ENCODE measurements around the gene KHNYN.
A peak's percentile ranks its signal among the peaks of the same experiment; 100 is the strongest.
"Not testable (repeated sequence)": the region's sequence is repeated elsewhere in the genome, so short reads cannot be mapped to it uniquely, and the experiment has no call there.

KHNYN gene

DNA sequence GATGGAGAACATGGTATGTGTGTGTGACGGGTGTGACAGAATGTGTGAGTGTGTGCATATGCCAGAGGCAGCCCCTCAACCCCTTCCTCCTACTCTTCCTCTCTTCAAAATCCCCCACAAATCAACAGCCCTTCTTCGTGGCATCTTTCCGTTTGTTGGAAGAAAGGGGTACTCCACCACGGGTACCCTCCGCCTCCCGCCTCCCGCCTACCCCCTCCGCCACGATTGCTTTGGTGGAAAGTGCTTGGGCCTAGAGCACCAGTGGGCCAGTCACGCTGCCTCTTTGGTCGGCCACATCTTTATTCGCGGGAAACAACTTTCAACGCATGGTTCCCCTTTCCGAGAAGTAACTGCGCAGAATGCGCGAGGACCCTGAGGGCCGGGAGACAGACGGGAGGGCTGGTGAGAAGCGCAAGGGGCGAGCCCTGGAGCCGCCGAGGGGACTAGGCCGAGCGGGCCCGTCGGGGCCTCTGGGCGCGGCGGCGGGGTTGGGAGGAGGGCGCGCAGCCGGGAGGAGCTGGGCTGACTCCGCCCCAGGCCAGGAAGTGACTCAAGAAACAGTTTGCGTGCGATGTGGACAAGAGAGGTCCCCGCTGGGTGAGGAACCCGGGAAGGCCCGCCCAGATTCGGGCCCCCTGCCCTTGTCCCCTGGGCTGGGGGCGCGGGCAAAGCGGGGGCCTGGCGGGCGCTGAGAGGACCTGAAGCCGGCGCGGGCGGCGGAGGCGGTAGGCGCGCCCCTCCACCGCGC lies at the start of gene KHNYN, which contains the start of gene CBLN3:
TSS of gene KHNYN (plus strand) at position 560 of the 748 bp plus-strand sequence. CDS start 777 bp downstream, outside the sequence.
TSS of gene CBLN3 (minus strand) at position 274 of the 748 bp plus-strand sequence. CDS start 614 bp downstream, outside the sequence.
- Histone ChIP-seq H3K4me1 (ENCODE audit: insufficient read depth, low read length) (peaks cover 9% of the 10 kb centered on the region), H3K9me3 (ENCODE audit: control insufficient read depth, insufficient read depth, low read length) (no peaks in the 10 kb centered on the region)

DNA sequence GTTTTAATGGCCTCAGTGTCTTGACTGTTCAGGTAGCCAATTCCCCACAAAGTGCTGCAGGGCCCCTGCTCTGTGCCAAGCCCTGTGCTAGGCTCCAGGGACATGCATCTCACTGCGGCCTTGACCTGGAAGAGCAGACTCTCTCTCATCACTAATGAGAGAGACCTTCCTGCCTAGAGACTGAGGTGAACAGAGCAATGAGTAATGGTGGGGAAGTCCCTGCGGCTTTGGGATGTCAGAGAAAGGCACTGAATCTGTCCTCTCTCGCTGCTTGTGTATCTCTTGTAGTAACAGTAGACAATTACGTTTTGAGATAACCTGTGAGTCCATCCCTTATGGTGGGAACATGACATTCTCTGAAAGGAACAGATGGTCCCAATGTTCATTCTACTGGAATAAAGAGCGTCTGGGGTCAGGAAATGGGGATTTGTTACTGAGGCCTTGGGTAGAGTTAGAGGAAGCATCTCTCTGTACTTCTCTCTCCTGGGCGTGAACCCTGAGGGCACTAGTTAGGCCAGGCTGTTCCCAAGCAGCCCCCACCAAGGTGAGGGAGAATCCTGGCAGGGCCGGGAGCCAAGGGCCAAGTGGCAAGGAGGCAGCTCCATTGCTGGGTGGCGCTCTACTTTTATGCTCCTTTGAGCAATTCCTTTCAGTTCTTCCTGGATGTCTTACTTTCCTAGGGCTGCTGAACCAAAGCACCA lies 48.2 kb upstream of the KHNYN start:
- Histone ChIP-seq H3K9ac (ENCODE audit: low read depth, low read length) (no peak overlapping the region), H3K4me1 (ENCODE audit: insufficient read depth, low read length) (peaks cover 29% of the 10 kb centered on the region), H3K9me3 (ENCODE audit: control insufficient read depth, insufficient read depth, low read length) (no peaks in the 10 kb centered on the region), H3K36me3 (ENCODE audit: insufficient read depth, low read length) (no peaks in the 10 kb centered on the region)

More for the DNA sequence above, at the start of gene KHNYN, which contains the start of gene CBLN3:
- H3K36me3 ChIP-seq (ENCODE audit: insufficient read depth, low read length): no peaks in the 10 kb centered on the region
- peak within 1 kb of the TSS; percentile 83 for H3K9ac ChIP-seq (ENCODE audit: low read depth, low read length)

DNA sequence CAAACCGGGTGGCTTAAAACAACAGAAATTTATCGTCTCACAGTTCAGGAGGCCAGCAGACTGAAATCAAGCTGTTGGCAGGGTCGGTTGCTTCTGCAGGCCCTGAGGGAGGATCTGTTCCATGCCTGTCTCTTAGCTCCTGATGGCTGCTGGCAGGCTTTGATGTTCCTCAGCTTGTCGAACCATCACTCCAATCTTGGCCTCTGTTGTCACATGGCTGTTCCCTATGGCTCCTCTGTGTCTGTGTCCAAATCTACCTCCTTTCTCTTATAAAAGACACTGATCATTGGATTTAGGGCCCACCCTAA lies 47.7 kb upstream of the KHNYN start:
- peaks cover 25% of the 10 kb centered on the region for H3K4me1 ChIP-seq (ENCODE audit: insufficient read depth, low read length)
- H3K36me3 ChIP-seq (ENCODE audit: insufficient read depth, low read length): no peaks in the 10 kb centered on the region
- H3K9ac ChIP-seq (ENCODE audit: low read depth, low read length): no peak overlapping the region
- H3K9me3 ChIP-seq (ENCODE audit: control insufficient read depth, insufficient read depth, low read length): no peaks in the 10 kb centered on the region

DNA sequence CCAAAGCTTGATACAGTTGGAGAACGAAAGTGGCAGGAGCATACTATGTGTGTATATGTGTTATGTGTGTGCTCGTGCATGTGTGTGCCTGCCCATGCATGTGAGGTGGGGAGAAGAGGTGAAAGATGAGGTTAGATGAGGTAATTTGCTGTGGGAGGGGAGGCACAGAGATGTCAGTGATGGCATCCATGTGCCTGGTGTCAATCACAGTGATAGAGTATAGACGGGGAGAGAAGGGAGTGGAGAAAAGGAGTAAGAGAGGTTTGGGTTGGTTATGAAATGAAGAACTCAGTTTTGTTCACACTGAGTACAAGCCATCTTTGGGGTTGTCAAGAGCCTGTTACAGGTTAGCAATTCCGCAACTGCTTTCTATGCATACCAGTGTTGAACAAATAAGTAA lies 45.6 kb upstream of the KHNYN start:
- Histone ChIP-seq H3K9me3 (ENCODE audit: control insufficient read depth, insufficient read depth, low read length) (no peaks in the 10 kb centered on the region), H3K4me1 (ENCODE audit: insufficient read depth, low read length) (peaks cover 27% of the 10 kb centered on the region), H3K36me3 (ENCODE audit: insufficient read depth, low read length) (no peaks in the 10 kb centered on the region), H3K9ac (ENCODE audit: low read depth, low read length) (no peak overlapping the region)

DNA sequence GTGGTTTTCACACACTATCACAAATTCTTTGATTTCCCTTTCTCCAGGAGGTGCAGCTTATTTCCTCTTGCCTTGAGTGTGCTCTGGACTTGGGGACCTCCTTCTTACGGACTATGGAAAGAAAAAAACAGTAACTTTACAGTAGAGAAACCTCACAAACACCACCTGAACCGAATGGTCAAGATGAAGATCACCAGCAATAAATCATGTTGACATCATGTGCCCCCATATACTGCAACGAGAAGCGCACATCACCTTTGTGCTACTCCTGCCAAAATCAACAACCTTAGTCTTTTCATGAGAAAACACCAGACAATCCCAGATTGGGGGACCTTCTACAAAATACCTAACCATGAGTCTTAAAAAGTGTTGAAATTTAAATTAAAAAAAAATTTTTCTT lies 44.2 kb upstream of the KHNYN start:
- H3K4me1 ChIP-seq (ENCODE audit: insufficient read depth, low read length): peaks cover 24% of the 10 kb centered on the region
- H3K9ac ChIP-seq (ENCODE audit: low read depth, low read length): no peak overlapping the region
- no peaks in the 10 kb centered on the region for H3K36me3 ChIP-seq (ENCODE audit: insufficient read depth, low read length)
- no peaks in the 10 kb centered on the region for H3K9me3 ChIP-seq (ENCODE audit: control insufficient read depth, insufficient read depth, low read length)

DNA sequence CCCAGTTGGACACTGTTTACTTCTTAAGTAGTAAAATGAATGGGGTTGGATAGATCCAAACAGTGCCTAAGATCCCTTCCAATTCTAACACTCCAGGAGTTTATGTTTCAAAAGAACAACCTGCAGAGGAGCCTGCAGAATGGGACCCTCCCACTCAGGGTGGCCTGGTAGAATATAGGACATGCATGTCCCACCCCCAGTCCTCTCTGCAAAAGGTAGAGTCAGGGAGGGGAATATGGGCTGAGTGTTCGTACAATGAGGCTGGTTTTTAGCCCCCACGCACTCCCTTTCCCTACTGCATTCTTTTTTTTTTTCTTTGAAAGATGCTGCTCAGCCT lies 42.8 kb upstream of the KHNYN start:
- no peaks in the 10 kb centered on the region for H3K36me3 ChIP-seq (ENCODE audit: insufficient read depth, low read length)
- H3K9ac ChIP-seq (ENCODE audit: low read depth, low read length): no peak overlapping the region
- H3K9me3 ChIP-seq (ENCODE audit: control insufficient read depth, insufficient read depth, low read length): no peaks in the 10 kb centered on the region
- H3K4me1 ChIP-seq (ENCODE audit: insufficient read depth, low read length): peaks cover 11% of the 10 kb centered on the region; the same call in 1 of the 2 replicates

DNA sequence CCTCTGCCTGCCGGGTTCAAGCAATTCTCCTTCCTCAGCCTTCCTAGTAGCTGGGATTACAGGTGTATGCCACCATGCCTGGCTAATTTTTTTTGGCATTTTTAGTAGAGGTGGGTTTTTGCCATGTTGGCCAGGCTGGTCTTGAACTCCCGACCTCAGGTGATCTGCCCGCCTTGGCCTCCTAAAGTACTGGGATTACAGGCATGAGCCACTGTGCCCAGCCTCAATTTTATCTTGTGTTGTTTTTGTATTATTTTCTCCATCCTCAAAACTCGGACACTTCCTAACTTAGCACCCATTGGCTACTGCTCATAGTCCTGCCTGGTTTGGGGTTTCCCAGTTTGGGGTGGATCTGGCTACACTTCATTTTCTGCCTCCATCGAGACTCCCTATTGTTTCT lies 42.2 kb upstream of the KHNYN start:
- H3K9ac ChIP-seq (ENCODE audit: low read depth, low read length); H3K36me3 ChIP-seq (ENCODE audit: insufficient read depth, low read length); H3K9me3 ChIP-seq (ENCODE audit: control insufficient read depth, insufficient read depth, low read length): not testable (repeated sequence)
- peaks cover 14% of the 10 kb centered on the region; the same call in 1 of the 2 replicates for H3K4me1 ChIP-seq (ENCODE audit: insufficient read depth, low read length)

DNA sequence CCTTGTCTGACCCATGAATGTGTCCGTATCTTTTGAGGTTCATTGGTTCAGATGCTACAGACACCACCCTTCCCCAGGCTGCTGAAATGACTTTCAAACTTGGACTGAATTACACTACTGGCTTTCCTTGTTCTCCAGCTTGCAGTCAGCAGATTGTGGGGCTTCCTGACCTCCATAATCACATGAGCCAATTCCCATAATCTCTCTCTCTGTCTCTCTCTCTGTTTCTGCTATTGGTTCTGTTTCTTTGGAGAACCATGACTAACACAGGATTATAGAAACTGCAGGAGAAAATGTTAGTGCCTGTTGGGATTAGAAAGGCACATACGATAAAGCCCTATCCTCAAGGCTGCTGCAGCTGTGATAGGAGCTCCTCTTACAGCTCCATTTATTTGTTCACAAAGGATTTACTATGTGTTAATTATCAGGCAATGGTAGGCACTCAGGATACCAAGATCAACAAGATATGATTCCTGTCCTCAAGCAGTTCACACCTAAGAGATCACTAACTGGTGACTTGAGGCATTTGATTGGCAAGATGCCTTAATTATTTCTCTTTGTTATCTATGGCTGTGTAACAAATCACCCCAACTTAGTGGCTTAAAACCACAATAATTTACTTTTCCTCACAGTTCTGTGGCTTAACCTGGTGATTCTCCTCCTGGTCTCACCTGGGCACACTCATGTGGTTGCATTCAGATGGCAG lies 41.1 kb upstream of the KHNYN start:
- Histone ChIP-seq H3K9ac (ENCODE audit: low read depth, low read length) (no peak overlapping the region), H3K9me3 (ENCODE audit: control insufficient read depth, insufficient read depth, low read length) (no peaks in the 10 kb centered on the region), H3K4me1 (ENCODE audit: insufficient read depth, low read length) (peaks cover 18% of the 10 kb centered on the region; the same call in 1 of the 2 replicates), H3K36me3 (ENCODE audit: insufficient read depth, low read length) (no peaks in the 10 kb centered on the region)

DNA sequence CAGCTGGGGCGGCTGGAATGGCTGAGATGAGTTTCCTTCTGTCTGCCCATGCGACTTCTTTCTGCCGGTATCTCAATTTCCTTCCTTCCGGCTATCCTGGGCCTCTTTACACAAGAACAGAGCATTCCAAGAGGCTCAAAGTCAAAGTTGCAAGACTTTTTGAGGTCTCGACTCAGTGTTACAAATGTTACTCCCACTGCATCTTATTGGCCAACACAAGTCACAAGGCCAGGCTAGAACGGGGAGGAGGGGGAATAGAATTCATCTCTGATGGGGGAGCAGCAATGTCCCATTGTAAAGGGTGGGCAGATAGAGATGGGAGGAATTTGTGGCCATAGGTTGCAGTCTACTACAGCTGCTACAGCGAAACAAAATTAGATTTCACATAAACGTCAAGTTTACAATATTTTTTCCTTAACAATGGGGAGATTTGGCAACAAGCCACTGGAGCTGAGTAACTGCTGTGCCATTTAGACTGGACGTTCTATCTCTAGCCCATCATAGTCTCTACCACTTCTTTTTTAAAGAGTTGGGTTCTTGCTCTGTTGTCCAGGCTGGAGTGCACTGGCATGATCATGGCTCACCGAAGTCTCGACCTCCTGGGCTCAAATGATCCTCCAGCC lies 40.4 kb upstream of the KHNYN start:
- Histone ChIP-seq H3K9me3 (ENCODE audit: control insufficient read depth, insufficient read depth, low read length) (no peaks in the 10 kb centered on the region), H3K9ac (ENCODE audit: low read depth, low read length) (no peak overlapping the region), H3K4me1 (ENCODE audit: insufficient read depth, low read length) (peaks cover 18% of the 10 kb centered on the region; the same call in 1 of the 2 replicates), H3K36me3 (ENCODE audit: insufficient read depth, low read length) (no peaks in the 10 kb centered on the region)

DNA sequence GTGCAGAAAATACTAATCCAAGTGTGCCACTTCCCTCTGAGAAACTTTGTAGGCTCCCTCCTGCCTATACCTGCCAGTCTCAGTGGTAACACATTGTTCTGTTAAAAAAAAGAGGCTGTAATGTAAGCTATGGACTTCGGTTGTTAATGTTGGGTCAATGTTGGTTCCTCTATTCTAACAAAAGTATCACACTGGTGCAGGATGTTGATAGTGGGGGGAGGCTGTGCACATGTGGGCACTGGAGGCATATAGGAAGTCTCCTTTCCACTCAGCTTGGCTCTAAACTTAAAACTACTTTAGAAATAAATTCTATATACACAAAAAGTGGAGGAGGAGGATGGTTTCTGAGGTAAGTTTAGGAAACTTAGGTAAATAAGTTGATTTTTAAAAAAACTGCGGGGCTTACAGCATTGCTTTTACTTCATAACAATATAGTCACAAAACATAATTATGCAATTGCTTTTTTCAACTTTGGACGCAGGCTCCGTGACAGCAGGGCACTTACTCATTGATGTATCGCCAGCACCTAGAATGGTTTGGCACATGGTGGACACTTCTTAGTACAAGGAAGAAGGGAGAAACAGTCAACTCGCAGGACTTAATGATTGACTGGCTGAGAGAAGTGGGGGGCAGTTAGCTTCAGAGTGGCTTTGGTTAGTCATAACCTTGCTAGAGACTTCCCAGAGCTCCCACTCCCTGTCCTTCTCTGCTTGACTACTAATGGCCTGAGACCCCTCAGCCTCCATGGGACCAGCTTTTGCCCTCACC lies 38.9 kb upstream of the KHNYN start:
- H3K9ac ChIP-seq (ENCODE audit: low read depth, low read length): no peak overlapping the region
- H3K36me3 ChIP-seq (ENCODE audit: insufficient read depth, low read length): no peaks in the 10 kb centered on the region
- peaks cover 18% of the 10 kb centered on the region; the same call in 1 of the 2 replicates for H3K4me1 ChIP-seq (ENCODE audit: insufficient read depth, low read length)

DNA sequence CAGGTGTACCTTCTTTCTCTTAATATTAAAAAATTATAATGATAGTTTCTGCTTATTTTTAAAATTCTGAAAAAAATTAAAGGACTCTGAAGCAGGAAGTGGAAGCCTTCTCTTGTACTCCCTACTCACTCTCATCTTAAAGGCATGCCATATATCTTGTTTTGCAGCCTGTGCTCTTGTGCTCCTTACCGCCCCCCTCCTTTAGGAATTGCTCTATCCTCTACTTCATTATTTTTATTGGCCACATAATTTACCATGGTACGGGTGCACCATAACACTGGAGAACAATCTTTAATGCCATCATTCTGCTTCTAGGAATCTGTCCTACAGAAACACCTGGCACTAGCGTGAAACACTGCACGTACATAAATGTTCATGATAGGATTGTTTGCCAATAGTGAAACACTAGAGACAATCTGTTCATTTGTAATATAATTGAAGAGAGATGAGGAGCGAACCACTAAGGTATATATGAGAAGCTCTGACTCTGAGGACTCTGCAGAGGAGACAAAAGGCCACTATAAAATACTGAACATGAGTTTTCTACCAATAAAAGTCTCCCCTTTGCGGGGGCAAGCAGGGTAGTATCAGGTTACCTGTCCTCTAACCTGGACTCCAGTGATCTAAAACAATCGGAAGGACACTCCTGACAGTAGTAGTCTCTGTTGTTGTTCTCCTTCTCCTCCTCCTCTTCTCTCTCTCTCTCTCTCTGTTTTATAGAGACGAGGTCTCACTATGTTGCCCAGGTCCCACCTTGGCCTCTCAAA lies 37.2 kb upstream of the KHNYN start:
- no peak overlapping the region for H3K9ac ChIP-seq (ENCODE audit: low read depth, low read length)
- H3K36me3 ChIP-seq (ENCODE audit: insufficient read depth, low read length): no peaks in the 10 kb centered on the region
- no peaks in the 10 kb centered on the region for H3K9me3 ChIP-seq (ENCODE audit: control insufficient read depth, insufficient read depth, low read length)
- peaks cover 18% of the 10 kb centered on the region; the same call in 1 of the 2 replicates for H3K4me1 ChIP-seq (ENCODE audit: insufficient read depth, low read length)

More for the DNA sequence above, 38.9 kb upstream of the KHNYN start:
- H3K9me3 ChIP-seq (ENCODE audit: control insufficient read depth, insufficient read depth, low read length): no peaks in the 10 kb centered on the region

DNA sequence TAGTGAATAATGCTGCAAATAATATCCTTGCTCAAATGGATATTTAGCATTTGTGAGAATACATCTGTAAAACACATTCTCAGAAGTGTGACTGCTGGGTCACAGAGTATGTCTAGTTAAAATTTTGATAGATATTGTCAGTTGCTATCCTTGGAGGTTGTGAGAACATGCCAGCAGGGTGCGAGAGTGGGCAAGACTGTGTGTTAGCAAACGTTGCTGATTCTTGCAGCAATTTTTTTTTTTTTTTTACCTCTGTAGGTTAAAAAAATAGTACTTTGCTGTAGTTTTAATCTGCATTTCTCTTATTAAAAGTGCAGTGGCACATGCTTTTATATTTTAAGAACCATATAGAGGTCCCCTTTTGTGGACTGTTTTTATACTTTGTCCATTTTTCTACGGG lies 35.5 kb upstream of the KHNYN start:
- Histone ChIP-seq H3K36me3 (ENCODE audit: insufficient read depth, low read length) (no peaks in the 10 kb centered on the region), H3K9ac (ENCODE audit: low read depth, low read length) (no peak overlapping the region), H3K4me1 (ENCODE audit: insufficient read depth, low read length) (peaks cover 16% of the 10 kb centered on the region; the same call in 1 of the 2 replicates), H3K9me3 (ENCODE audit: control insufficient read depth, insufficient read depth, low read length) (no peaks in the 10 kb centered on the region)

Measured in ES-I3 (cell line).